GM23338 (cell line): ENCODE results near the gene CD9. TPM values are rescaled to one million over a fixed set of nuclear protein-coding genes. Genes with fewer than 3 reads are reported as not detected.

Source experiments
- ATAC-seq: fragments of 200-7000 bp; cut with Tn5 transposase; 3 replicates; pipeline ENCODE4 v1.9.1; 2020
- DNase-seq: peaks from one replicate; pipeline ENCODE4 v3.0.0-alpha.2; 2015; ENCODE audit warnings: low spot score
- H2AFZ ChIP-seq: fragments of 200-600 bp; sonication (generic); 2 replicates; pipeline ENCODE4 v1.8.0; 2016; ENCODE audit warnings: antibody characterized with exemption, mild to moderate bottlenecking, moderate library complexity
- H3F3A ChIP-seq: fragments of 200-600 bp; sonication (generic); replicated peaks from 2 replicates; pipeline ENCODE4 v1.8.0; 2017; ENCODE audit warnings: antibody characterized with exemption, mixed run types, low read depth
- H3K27ac ChIP-seq: fragments of 200-600 bp; sonication (generic); 2 replicates; pipeline ENCODE4 v1.6.1; 2016; ENCODE audit warnings: low read depth
- H3K27me3 ChIP-seq: fragments of 200-600 bp; sonication (generic); 2 replicates; pipeline ENCODE4 v1.8.0; 2016; ENCODE audit warnings: mild to moderate bottlenecking, mixed run types, moderate library complexity; ENCODE audit not compliant: insufficient read depth
- H3K36me3 ChIP-seq: fragments of 200-600 bp; sonication (generic); 2 replicates; pipeline ENCODE4 v1.8.0; 2016; ENCODE audit warnings: mild to moderate bottlenecking; ENCODE audit not compliant: insufficient read depth
- H3K4me1 ChIP-seq: fragments of 200-600 bp; sonication (generic); 2 replicates; pipeline ENCODE4 v1.8.0; 2016; ENCODE audit warnings: mild to moderate bottlenecking, moderate library complexity; ENCODE audit not compliant: insufficient read depth
- H3K4me2 ChIP-seq: fragments of 200-600 bp; sonication (generic); 2 replicates; pipeline ENCODE4 v1.7.1; 2017; ENCODE audit warnings: mixed run types
- H3K4me3 ChIP-seq: fragments of 200-600 bp; sonication (generic); 2 replicates; pipeline ENCODE4 v1.6.1; 2016; ENCODE audit warnings: mixed run types
- H3K79me2 ChIP-seq: fragments of 200-600 bp; sonication (generic); replicated peaks from 2 replicates; pipeline ENCODE4 v1.8.0; 2017; ENCODE audit warnings: mild to moderate bottlenecking; ENCODE audit not compliant: insufficient read depth
- H3K9me2 ChIP-seq: fragments of 200-600 bp; sonication (generic); 2 replicates; pipeline ENCODE4 v1.8.0; 2017; ENCODE audit not compliant: insufficient read depth
- H4K20me1 ChIP-seq: fragments of 200-600 bp; sonication (generic); replicated peaks from 2 replicates; pipeline ENCODE4 v1.8.0; 2017; ENCODE audit warnings: mild to moderate bottlenecking; ENCODE audit not compliant: insufficient read depth
- H3K27ac Mint-ChIP-seq: 2 replicates; pipeline ENCODE4 v1.8.0; 2020; ENCODE audit warnings: inconsistent platforms, mild to moderate bottlenecking, moderate library complexity, mixed read lengths
- H3K27me3 Mint-ChIP-seq: 3 replicates; pipeline ENCODE4 v1.8.0; 2022; ENCODE audit warnings: low read depth, mild to moderate bottlenecking, moderate library complexity, mixed read lengths, inconsistent platforms; ENCODE audit not compliant: insufficient read depth, poor library complexity
- H3K36me3 Mint-ChIP-seq: 3 replicates; pipeline ENCODE4 v1.8.0; 2021; ENCODE audit warnings: low read depth, mild to moderate bottlenecking, inconsistent platforms, moderate library complexity, mixed read lengths
- H3K4me1 Mint-ChIP-seq: 3 replicates; pipeline ENCODE4 v1.8.0; 2020; ENCODE audit warnings: mild to moderate bottlenecking, inconsistent platforms, mixed read lengths
- H3K4me3 Mint-ChIP-seq: 3 replicates; pipeline ENCODE4 v1.8.0; 2021; ENCODE audit warnings: moderate library complexity, mild to moderate bottlenecking, inconsistent platforms, mixed read lengths
- H3K9me3 Mint-ChIP-seq: 3 replicates; pipeline ENCODE4 v1.8.0; 2020; ENCODE audit warnings: moderate library complexity, mild to moderate bottlenecking, inconsistent platforms, mixed read lengths
- CREB1 ChIP-seq: fragments of 250-450 bp; sonication (Bioruptor Pico); IDR thresholded peaks from 2 replicates; pipeline ENCODE4 v1.5.0; 2020; ENCODE audit warnings: low read depth, mild to moderate bottlenecking, moderate library complexity
- EZH2phosphoT487 ChIP-seq: fragments of 200-600 bp; sonication (generic); IDR thresholded peaks from one replicate; pipeline ENCODE4 v1.8.1; 2018; ENCODE audit warnings: antibody characterized with exemption; ENCODE audit not compliant: unreplicated experiment
- JUNB ChIP-seq: IDR thresholded peaks from one replicate; pipeline ENCODE4 v1.6.1; 2016; ENCODE audit warnings: antibody characterized with exemption; ENCODE audit not compliant: unreplicated experiment
- POLR2AphosphoS5 ChIP-seq: IDR thresholded peaks from 2 replicates; pipeline ENCODE4 v1.6.1; 2016; ENCODE audit warnings: antibody characterized with exemption, low read depth
- STAT1 ChIP-seq: IDR thresholded peaks from one replicate; pipeline ENCODE4 v1.6.1; 2016; ENCODE audit warnings: antibody characterized with exemption; ENCODE audit not compliant: unreplicated experiment
- ZNF114 ChIP-seq: fragments of 250-450 bp; sonication (Bioruptor Pico); IDR thresholded peaks from 2 replicates; pipeline ENCODE4 v1.5.0; 2020; ENCODE audit warnings: mild to moderate bottlenecking, moderate library complexity
- ZNF331 ChIP-seq: fragments of 250-450 bp; sonication (Bioruptor Pico); IDR thresholded peaks from 2 replicates; pipeline ENCODE4 v1.5.0; 2020; ENCODE audit warnings: low read depth, mild to moderate bottlenecking, moderate library complexity
- polyA plus RNA-seq: library from polyadenylated mRNA; unstranded; fragments of >200 nt; fragmentation: Nextera tagmentation; extraction: Ambion mirVana; gene quantifications from 2 replicates; pipeline ENCODE4 v1.2.1, GENCODE V29; 2016
- total RNA-seq: library from RNA; depleted of rRNA; stranded (reverse); fragments of >200 nt; shearing (Covaris generic); gene quantifications from 2 replicates; pipeline ENCODE4 v1.2.3, GENCODE V29; 2014
- TF ChIP-seq, protein P1 (sequence below): IDR thresholded peaks from 2 replicates; pipeline ENCODE4 v1.6.1; 2016; ENCODE audit warnings: antibody characterized with exemption
- TF ChIP-seq, protein P2 (sequence below): IDR thresholded peaks from one replicate; pipeline ENCODE4 v1.6.1; 2018; ENCODE audit warnings: antibody characterized with exemption; ENCODE audit not compliant: unreplicated experiment
- TF ChIP-seq, protein P3 (sequence below), 2 experiments: fragments of 200-600 bp in 1 of 2; sonication (generic) in 1 of 2; conservative IDR thresholded peaks; 2 replicates each; pipeline versions ENCODE4 v1.5.1 to v1.6.1; 2016 to 2017; ENCODE audit warnings: antibody characterized with exemption in 2 of 2, low read depth in 2 of 2, mild to moderate bottlenecking in 2 of 2, moderate library complexity in 1 of 2

The CD9 gene
- total and polyA plus RNA-seq, 2 experiments from 2014 or later, result 222 to 251 TPM

DNA sequence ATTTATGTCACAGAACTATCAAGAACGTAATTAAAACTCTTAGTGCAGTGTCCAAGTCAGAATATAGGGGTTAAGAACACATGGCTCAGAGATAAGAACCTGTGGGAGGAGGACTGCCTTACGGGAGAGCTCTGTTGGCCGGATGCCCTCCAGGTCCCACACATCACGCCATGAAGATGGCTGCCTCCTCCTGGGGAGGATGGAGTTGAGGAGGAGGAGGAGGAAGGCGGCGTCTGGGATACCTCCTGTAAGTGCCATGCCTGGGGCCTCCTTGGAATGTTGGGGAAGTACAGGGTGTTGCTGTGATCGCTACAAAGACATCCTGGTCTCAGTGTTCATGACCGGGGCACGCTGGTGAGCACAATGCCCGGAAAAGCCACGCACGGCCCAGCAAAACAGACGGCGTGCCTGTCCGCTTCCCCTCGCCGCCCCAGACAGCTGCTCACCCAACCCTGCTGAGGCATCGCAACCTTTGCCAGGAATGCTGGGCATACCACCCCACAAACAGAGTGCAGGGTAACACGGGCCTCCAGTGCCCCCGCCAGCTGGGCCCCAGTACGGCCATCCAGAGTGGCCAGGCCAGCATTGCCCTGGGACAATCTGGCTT lies 28.7 kb upstream of the CD9 start:
- DNase-seq (no peak), ATAC-seq (no peak)
- H3K27me3 Mint-ChIP-seq, result no peaks in the 10 kb centered on the region
- Histone ChIP-seq H2AFZ (no peak overlapping the region), H4K20me1 (no peaks in the 10 kb centered on the region), H3K9me2 (peaks cover 2% of the 10 kb centered on the region; the same call in 1 of the 2 replicates), H3K4me2 (no peak overlapping the region), H3F3A (no peaks in the 10 kb centered on the region), H3K27me3 (no peaks in the 10 kb centered on the region), H3K4me3 (no peak overlapping the region), H3K79me2 (no peaks in the 10 kb centered on the region), H3K27ac (no peak overlapping the region), H3K36me3 (no peaks in the 10 kb centered on the region), H3K4me1 (no peaks in the 10 kb centered on the region)
- H3K4me1 Mint-ChIP-seq, result no peaks in the 10 kb centered on the region
- no peaks in the 10 kb centered on the region; the same call in 2 of the 3 replicates for H3K9me3 Mint-ChIP-seq
- no peak overlapping the region for H3K27ac Mint-ChIP-seq
- H3K36me3 Mint-ChIP-seq, result no peaks in the 10 kb centered on the region
- H3K4me3 Mint-ChIP-seq, result no peak overlapping the region
- TF ChIP-seq, protein P1, sequence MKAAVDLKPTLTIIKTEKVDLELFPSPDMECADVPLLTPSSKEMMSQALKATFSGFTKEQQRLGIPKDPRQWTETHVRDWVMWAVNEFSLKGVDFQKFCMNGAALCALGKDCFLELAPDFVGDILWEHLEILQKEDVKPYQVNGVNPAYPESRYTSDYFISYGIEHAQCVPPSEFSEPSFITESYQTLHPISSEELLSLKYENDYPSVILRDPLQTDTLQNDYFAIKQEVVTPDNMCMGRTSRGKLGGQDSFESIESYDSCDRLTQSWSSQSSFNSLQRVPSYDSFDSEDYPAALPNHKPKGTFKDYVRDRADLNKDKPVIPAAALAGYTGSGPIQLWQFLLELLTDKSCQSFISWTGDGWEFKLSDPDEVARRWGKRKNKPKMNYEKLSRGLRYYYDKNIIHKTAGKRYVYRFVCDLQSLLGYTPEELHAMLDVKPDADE, result no peak
- TF ChIP-seq, protein P2, sequence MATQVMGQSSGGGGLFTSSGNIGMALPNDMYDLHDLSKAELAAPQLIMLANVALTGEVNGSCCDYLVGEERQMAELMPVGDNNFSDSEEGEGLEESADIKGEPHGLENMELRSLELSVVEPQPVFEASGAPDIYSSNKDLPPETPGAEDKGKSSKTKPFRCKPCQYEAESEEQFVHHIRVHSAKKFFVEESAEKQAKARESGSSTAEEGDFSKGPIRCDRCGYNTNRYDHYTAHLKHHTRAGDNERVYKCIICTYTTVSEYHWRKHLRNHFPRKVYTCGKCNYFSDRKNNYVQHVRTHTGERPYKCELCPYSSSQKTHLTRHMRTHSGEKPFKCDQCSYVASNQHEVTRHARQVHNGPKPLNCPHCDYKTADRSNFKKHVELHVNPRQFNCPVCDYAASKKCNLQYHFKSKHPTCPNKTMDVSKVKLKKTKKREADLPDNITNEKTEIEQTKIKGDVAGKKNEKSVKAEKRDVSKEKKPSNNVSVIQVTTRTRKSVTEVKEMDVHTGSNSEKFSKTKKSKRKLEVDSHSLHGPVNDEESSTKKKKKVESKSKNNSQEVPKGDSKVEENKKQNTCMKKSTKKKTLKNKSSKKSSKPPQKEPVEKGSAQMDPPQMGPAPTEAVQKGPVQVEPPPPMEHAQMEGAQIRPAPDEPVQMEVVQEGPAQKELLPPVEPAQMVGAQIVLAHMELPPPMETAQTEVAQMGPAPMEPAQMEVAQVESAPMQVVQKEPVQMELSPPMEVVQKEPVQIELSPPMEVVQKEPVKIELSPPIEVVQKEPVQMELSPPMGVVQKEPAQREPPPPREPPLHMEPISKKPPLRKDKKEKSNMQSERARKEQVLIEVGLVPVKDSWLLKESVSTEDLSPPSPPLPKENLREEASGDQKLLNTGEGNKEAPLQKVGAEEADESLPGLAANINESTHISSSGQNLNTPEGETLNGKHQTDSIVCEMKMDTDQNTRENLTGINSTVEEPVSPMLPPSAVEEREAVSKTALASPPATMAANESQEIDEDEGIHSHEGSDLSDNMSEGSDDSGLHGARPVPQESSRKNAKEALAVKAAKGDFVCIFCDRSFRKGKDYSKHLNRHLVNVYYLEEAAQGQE, result no peak
- TF ChIP-seq EZH2phosphoT487 (no peak), ZNF114 (CRISPR knock-in tag) (no peak), ZNF331 (no peak), JUNB (no peak), CREB1 (CRISPR knock-in tag) (no peak), STAT1 (no peak), POLR2AphosphoS5 (no peak)
- TF ChIP-seq, protein P3, sequence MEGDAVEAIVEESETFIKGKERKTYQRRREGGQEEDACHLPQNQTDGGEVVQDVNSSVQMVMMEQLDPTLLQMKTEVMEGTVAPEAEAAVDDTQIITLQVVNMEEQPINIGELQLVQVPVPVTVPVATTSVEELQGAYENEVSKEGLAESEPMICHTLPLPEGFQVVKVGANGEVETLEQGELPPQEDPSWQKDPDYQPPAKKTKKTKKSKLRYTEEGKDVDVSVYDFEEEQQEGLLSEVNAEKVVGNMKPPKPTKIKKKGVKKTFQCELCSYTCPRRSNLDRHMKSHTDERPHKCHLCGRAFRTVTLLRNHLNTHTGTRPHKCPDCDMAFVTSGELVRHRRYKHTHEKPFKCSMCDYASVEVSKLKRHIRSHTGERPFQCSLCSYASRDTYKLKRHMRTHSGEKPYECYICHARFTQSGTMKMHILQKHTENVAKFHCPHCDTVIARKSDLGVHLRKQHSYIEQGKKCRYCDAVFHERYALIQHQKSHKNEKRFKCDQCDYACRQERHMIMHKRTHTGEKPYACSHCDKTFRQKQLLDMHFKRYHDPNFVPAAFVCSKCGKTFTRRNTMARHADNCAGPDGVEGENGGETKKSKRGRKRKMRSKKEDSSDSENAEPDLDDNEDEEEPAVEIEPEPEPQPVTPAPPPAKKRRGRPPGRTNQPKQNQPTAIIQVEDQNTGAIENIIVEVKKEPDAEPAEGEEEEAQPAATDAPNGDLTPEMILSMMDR (conservative IDR thresholded peaks at IDR 0.05; ENCODE audit: low read depth in 2 of 2), result no peak
